OCI-LY3 (cell line): ENCODE data around the gene KRT2.

Source experiments
- H2AFZ ChIP-seq: fragments of 200-600, 300-600 bp; shearing (Covaris generic); 2 replicates; pipeline ENCODE4 v1.6.0; 2014; ENCODE audit warnings: antibody characterized with exemption, low read depth, low read length
- H3K27ac ChIP-seq: fragments of 200-600, 300-600 bp; sonication (generic); 2 replicates; pipeline ENCODE4 v1.5.1; 2014; ENCODE audit warnings: mild to moderate bottlenecking, low read length, moderate library complexity, mixed read lengths
- H3K27me3 ChIP-seq: fragments of 200-600, 300-600 bp; sonication (generic); 2 replicates; pipeline ENCODE4 v1.6.1; 2014; ENCODE audit warnings: low read depth, low read length, mixed read lengths
- H3K36me3 ChIP-seq: fragments of 200-600, 300-600 bp; sonication (generic); replicated peaks from 2 replicates; pipeline ENCODE3; 2014; ENCODE audit warnings: low read depth, low read length, mixed read lengths
- H3K4me1 ChIP-seq: fragments of 300-600, 200-600 bp; sonication (generic); 2 replicates; pipeline ENCODE4 v1.6.1; 2014; ENCODE audit warnings: low read length, mixed read lengths
- H3K4me2 ChIP-seq: fragments of 200-600, 300-600 bp; sonication (generic); 2 replicates; pipeline ENCODE4 v1.6.1; 2014; ENCODE audit warnings: low read length, mixed read lengths
- H3K4me3 ChIP-seq: fragments of 300-600, 200-600 bp; sonication (generic); 2 replicates; pipeline ENCODE4 v1.5.1; 2014; ENCODE audit warnings: antibody characterized with exemption, mild to moderate bottlenecking, low read length, moderate library complexity
- H3K79me2 ChIP-seq: fragments of 300-600, 200-600 bp; shearing (Covaris generic); 2 replicates; pipeline ENCODE4 v1.6.1; 2014; ENCODE audit warnings: mild to moderate bottlenecking, low read length, mixed read lengths
- H3K9ac ChIP-seq: fragments of 300-600, 200-600 bp; shearing (Covaris generic); 2 replicates; pipeline ENCODE4 v1.6.0; 2014; ENCODE audit warnings: mild to moderate bottlenecking, low read length, moderate library complexity
- H3K9me3 ChIP-seq: fragments of 200-600, 300-600 bp; shearing (Covaris generic); 2 replicates; pipeline ENCODE4 v1.6.1; 2014; ENCODE audit warnings: low read length, mixed read lengths; ENCODE audit not compliant: insufficient read depth
- H4K20me1 ChIP-seq: fragments of 200-600, 300-600 bp; sonication (generic); 2 replicates; pipeline ENCODE4 v1.6.1; 2016; ENCODE audit warnings: low read length, mixed read lengths; ENCODE audit not compliant: insufficient read depth
- CTCF ChIP-seq: fragments of 200-600, 300-600 bp; sonication (generic); IDR thresholded peaks from 2 replicates; pipeline ENCODE4 v1.5.1; 2014; ENCODE audit warnings: antibody characterized with exemption, low read length, low read depth
- EZH2phosphoT487 ChIP-seq: fragments of 200-600 bp; shearing (Covaris generic); IDR thresholded peaks from 2 replicates; pipeline ENCODE4 v1.6.1; 2018; ENCODE audit warnings: antibody characterized with exemption, mixed run types, low read depth

Gene KRT2

GRCh38 chr12:52651726-52652261 is at the start of gene KRT2:
Gene KRT2, minus strand, starts transcription at chr12:52652211. Its CDS starts 69 bp downstream, at chr12:52652142.
- Histone ChIP-seq H4K20me1 (peaks cover 5% of the 10 kb centered on the region; the same call in 1 of the 2 replicates), H3K9me3 (no peaks in the 10 kb centered on the region), H3K27me3 (peaks cover 34% of the 10 kb centered on the region), H2AFZ (no peak within 1 kb of the TSS), H3K4me3 (no peak within 1 kb of the TSS), H3K4me2 (no peak within 1 kb of the TSS), H3K36me3 (no peaks in the 10 kb centered on the region), H3K4me1 (peaks cover 6% of the 10 kb centered on the region), H3K9ac (no peak within 1 kb of the TSS), H3K79me2 (no peaks in the 10 kb centered on the region), H3K27ac (no peak within 1 kb of the TSS)
- TF ChIP-seq CTCF (no peak), EZH2phosphoT487 (no peak)

GRCh38 chr12:52701281-52701680 is 49.3 kb upstream of the KRT2 start:
- Histone ChIP-seq H3K9me3 (no peaks in the 10 kb centered on the region), H3K4me3 (no peak overlapping the region), H3K4me1 (no peaks in the 10 kb centered on the region), H2AFZ (no peak overlapping the region), H3K36me3 (no peaks in the 10 kb centered on the region), H3K27ac (no peak overlapping the region), H3K4me2 (no peak overlapping the region), H4K20me1 (no peaks in the 10 kb centered on the region), H3K9ac (no peak overlapping the region), H3K27me3 (peaks cover 14% of the 10 kb centered on the region), H3K79me2 (no peaks in the 10 kb centered on the region)
- TF ChIP-seq CTCF (no peak), EZH2phosphoT487 (no peak)

GRCh38 chr12:52699960-52700359 is 47.9 kb upstream of the KRT2 start:
- H3K79me2 ChIP-seq: no peaks in the 10 kb centered on the region
- TF ChIP-seq EZH2phosphoT487 (no peak), CTCF (no peak)
- H2AFZ ChIP-seq: no peak overlapping the region
- H3K27ac ChIP-seq: no peak overlapping the region
- no peaks in the 10 kb centered on the region for H3K36me3 ChIP-seq
- no peak overlapping the region for H3K9ac ChIP-seq
- H3K9me3 ChIP-seq: no peaks in the 10 kb centered on the region
- H3K4me3 ChIP-seq: no peak overlapping the region
- H3K27me3 ChIP-seq: peaks cover 24% of the 10 kb centered on the region
- no peak overlapping the region for H3K4me2 ChIP-seq
- H4K20me1 ChIP-seq: no peaks in the 10 kb centered on the region
- H3K4me1 ChIP-seq: no peaks in the 10 kb centered on the region

GRCh38 chr12:52699373-52699772 is 47.4 kb upstream of the KRT2 start:
- Histone ChIP-seq H3K27me3 (peaks cover 29% of the 10 kb centered on the region), H2AFZ (no peak overlapping the region), H3K9me3 (no peaks in the 10 kb centered on the region), H3K9ac (no peak overlapping the region), H3K27ac (no peak overlapping the region), H4K20me1 (no peaks in the 10 kb centered on the region), H3K79me2 (no peaks in the 10 kb centered on the region), H3K4me2 (no peak overlapping the region), H3K4me1 (no peaks in the 10 kb centered on the region), H3K4me3 (no peak overlapping the region), H3K36me3 (no peaks in the 10 kb centered on the region)
- no peak for TF ChIP-seq EZH2phosphoT487
- no peak for TF ChIP-seq CTCF
